HUDEP-2 (cell line): ENCODE data around the gene HLA-DRB1.
"Not testable (repeated sequence)": the region's sequence is repeated elsewhere in the genome, so short reads cannot be mapped to it uniquely, and the experiment has no call there.

Experiments
- DNase-seq, 76 experiments: peaks; one replicate each; lab custom pipeline; 2025; ENCODE audit not compliant: unreplicated experiment in 76 of 76; lab: John Stamatoyannopoulos, UW

The HLA-DRB1 gene

GRCh38 chr6:32565511-32565910 lies 24.1 kb downstream of the HLA-DRB1 start:
- DNase-seq: no peak

GRCh38 chr6:32562940-32563339 lies 26.7 kb downstream of the HLA-DRB1 start:
- no peak for DNase-seq

GRCh38 chr6:32559747-32560146 lies 29.9 kb downstream of the HLA-DRB1 start:
- no peak for DNase-seq

- DNase-seq: no peak
Measured at GRCh38 chr6:32558426-32559057, 31.1 kb downstream of the HLA-DRB1 start.

GRCh38 chr6:32554116-32554965 lies 35.3 kb downstream of the HLA-DRB1 start:
- no peak for DNase-seq

- DNase-seq: no peak
Measured at GRCh38 chr6:32553037-32553742, 36.5 kb downstream of the HLA-DRB1 start.

- DNase-seq: no peak
Measured at GRCh38 chr6:32551410-32551809, 38.2 kb downstream of the HLA-DRB1 start.

GRCh38 chr6:32539839-32540238 lies 49.8 kb downstream of the HLA-DRB1 start:
- no peak for DNase-seq

GRCh38 chr6:32530431-32530793 lies 59.2 kb downstream of the HLA-DRB1 start:
- DNase-seq: not testable (repeated sequence)

GRCh38 chr6:32529697-32530430 lies 59.8 kb downstream of the HLA-DRB1 start, which contains the start of gene HLA-DRB5:
HLA-DRB5 (minus strand) TSS chr6:32530287; CDS start chr6:32530224, 63 bp downstream.
- no peak for DNase-seq
